HepG2 (cell line): Measurements from ENCODE around the gene MGAT4C. TPM values are rescaled to one million over a fixed set of nuclear protein-coding genes. Genes with fewer than 3 reads are reported as not detected.

Experiments
- ATAC-seq: fragments of 200-7000 bp; cut with Tn5 transposase; 3 replicates; pipeline ENCODE4 v1.9.1; 2020; ENCODE audit warnings: mild to moderate bottlenecking, moderate library complexity
- BruUV-seq: library from RNA; stranded (reverse); fragments of 400-500 nt; replicated peaks from 2 replicates; lab custom pipeline; 2021; lab: Mats Ljungman, UMichigan
- CTCF ChIA-PET: fragments of 300-600 bp; formaldehyde crosslinking; extraction: SDS; loops from one replicate; lab custom pipeline; 2021; ENCODE audit warnings: low total read pairs, inconsistent platforms, low intra/inter-chr PET ratio; lab: Yijun Ruan, JAX
- POLR2A ChIA-PET: fragments of 350-600 bp; sonication (Branson Sonifier 250); formaldehyde crosslinking; loops from one replicate; lab custom pipeline; 2020; ENCODE audit warnings: antibody characterized with exemption, inconsistent platforms; lab: Yijun Ruan, JAX
- DNase-seq: peaks from one replicate; pipeline ENCODE4 v3.0.0-alpha.2; 2015; ENCODE audit warnings: low spot score
- FAIRE-seq: peaks from 3 replicates; lab custom pipeline; 2011; peaks lifted over from hg19 to GRCh38; lab: Jason Lieb, UNC
- H2AFZ ChIP-seq: one replicate; pipeline ENCODE4 v1.6.1; 2011; ENCODE audit warnings: low read length, inconsistent platforms
- H3K27ac ChIP-seq: fragments of 300-600 bp; 3 replicates; pipeline ENCODE4 v1.8.0; 2011; ENCODE audit warnings: mixed run types, mild to moderate bottlenecking, mixed read lengths, low read length, inconsistent platforms; ENCODE audit not compliant: insufficient read depth; ENCODE audit errors: extremely low read length
- H3K27me3 ChIP-seq, 2 experiments: fragments of 200-600 bp in 1 of 2; 2 replicates in 1 of 2; 3 replicates in 1 of 2; pipeline versions ENCODE4 v1.6.0 to v1.8.0; 2011; ENCODE audit warnings: low read length in 2 of 2, mild to moderate bottlenecking in 2 of 2, moderate library complexity in 2 of 2, inconsistent platforms in 1 of 2; ENCODE audit not compliant: insufficient read depth in 2 of 2, control insufficient read depth in 1 of 2
- H3K36me3 ChIP-seq, 2 experiments: fragments of 200-600 bp in 1 of 2; replicated peaks in 1 of 2; 2 replicates in 1 of 2; 3 replicates in 1 of 2; pipeline versions ENCODE4 v1.5.1 to v1.8.0; 2011; ENCODE audit warnings: low read length in 2 of 2, inconsistent platforms in 1 of 2; ENCODE audit not compliant: insufficient read depth in 2 of 2, control insufficient read depth in 1 of 2
- H3K4me1 ChIP-seq: 2 replicates; pipeline ENCODE4 v1.5.1; 2012; ENCODE audit warnings: low read length, inconsistent platforms; ENCODE audit not compliant: insufficient read depth
- H3K4me2 ChIP-seq: 2 replicates; pipeline ENCODE4 v1.6.0; 2011; ENCODE audit warnings: low read depth, low read length, inconsistent platforms
- H3K4me3 ChIP-seq, 3 experiments: fragments of 200-600 bp in 1 of 3; sonication (generic), shearing (Covaris generic) in 1 of 3; replicated peaks in 1 of 3; 2 replicates each; pipeline ENCODE4 v1.5.1; 2011 to 2016; ENCODE audit warnings: low read length in 3 of 3, inconsistent platforms in 2 of 3, low read depth in 2 of 3, mild to moderate bottlenecking in 2 of 3, control low read depth in 1 of 3, mixed read lengths in 1 of 3; ENCODE audit not compliant: insufficient read depth in 1 of 3
- H3K79me2 ChIP-seq: one replicate; pipeline ENCODE4 v1.6.1; 2011; ENCODE audit warnings: low read length, inconsistent platforms; ENCODE audit not compliant: insufficient read depth
- H3K9ac ChIP-seq: 2 replicates; pipeline ENCODE4 v1.6.0; 2011; ENCODE audit warnings: mild to moderate bottlenecking, low read depth, low read length, inconsistent platforms; ENCODE audit not compliant: insufficient read depth
- H3K9me3 ChIP-seq: 2 replicates; pipeline ENCODE4 v1.5.1; 2012; ENCODE audit warnings: mild to moderate bottlenecking, low read length
- H4K20me1 ChIP-seq: 2 replicates; pipeline ENCODE4 v1.6.0; 2011; ENCODE audit warnings: inconsistent platforms, mild to moderate bottlenecking, low read length, moderate library complexity; ENCODE audit not compliant: insufficient read depth
- CREBL2 ChIP-seq: sonication (generic); formaldehyde crosslinking; IDR thresholded peaks from 2 replicates; pipeline ENCODE4 v1.8.1; 2023; ENCODE audit warnings: missing genetic modification reagents, mild to moderate bottlenecking, borderline replicate concordance
- E2F1 ChIP-seq: sonication (generic); formaldehyde crosslinking; IDR thresholded peaks from 2 replicates; pipeline ENCODE4 v1.5.0; 2020; ENCODE audit warnings: missing genetic modification reagents
- GRHL1 ChIP-seq: sonication (generic); formaldehyde crosslinking; conservative IDR thresholded peaks from 2 replicates; pipeline ENCODE4 v1.8.0; 2022; ENCODE audit warnings: missing genetic modification reagents
- HOXA5 ChIP-seq: sonication (generic); formaldehyde crosslinking; IDR thresholded peaks from 2 replicates; pipeline ENCODE4 v1.4.0; 2020; ENCODE audit warnings: missing genetic modification reagents
- MAX ChIP-seq: IDR thresholded peaks from 2 replicates; pipeline ENCODE4 v1.6.1; 2012; ENCODE audit warnings: inconsistent platforms
- MIXL1 ChIP-seq: IDR thresholded peaks from 2 replicates; pipeline ENCODE4 v1.6.1; 2016
- NPAS2 ChIP-seq: sonication (generic); formaldehyde crosslinking; IDR thresholded peaks from 2 replicates; pipeline ENCODE4 v1.8.0; 2022; ENCODE audit warnings: mild to moderate bottlenecking, missing genetic modification reagents, borderline replicate concordance
- PRPF4 ChIP-seq: fragments of 200-400 bp; formaldehyde crosslinking; IDR thresholded peaks from 2 replicates; pipeline ENCODE4 v1.6.1; 2016; ENCODE audit warnings: low read length, low read depth; ENCODE audit not compliant: poor library complexity, severe bottlenecking
- SATB2 ChIP-seq: sonication (generic); formaldehyde crosslinking; IDR thresholded peaks from 2 replicates; pipeline ENCODE4 v1.5.0; 2020; ENCODE audit warnings: missing genetic modification reagents
- TGIF2 ChIP-seq: IDR thresholded peaks from 2 replicates; pipeline ENCODE4 v1.6.1; 2016; ENCODE audit warnings: control low read depth, missing compliant biosample characterization
- TSC22D2 ChIP-seq: sonication (generic); formaldehyde crosslinking; IDR thresholded peaks from 2 replicates; pipeline ENCODE4 v1.5.1; 2020; ENCODE audit warnings: missing genetic modification reagents, mild to moderate bottlenecking, borderline replicate concordance
- ZBTB39 ChIP-seq: sonication (generic); formaldehyde crosslinking; IDR thresholded peaks from 2 replicates; pipeline ENCODE4 v1.5.0; 2020; ENCODE audit warnings: missing genetic modification reagents
- ZNF34 ChIP-seq: sonication (generic); formaldehyde crosslinking; IDR thresholded peaks from 2 replicates; pipeline ENCODE4 v1.4.0; 2020; ENCODE audit warnings: mild to moderate bottlenecking, missing genetic modification reagents, borderline replicate concordance
- ZNF382 ChIP-seq: sonication (generic); formaldehyde crosslinking; IDR thresholded peaks from 2 replicates; pipeline ENCODE4 v1.5.0; 2020; ENCODE audit warnings: missing genetic modification reagents, mild to moderate bottlenecking, borderline replicate concordance
- ZNF580 ChIP-seq: IDR thresholded peaks from 2 replicates; pipeline ENCODE4 v1.6.1; 2016; ENCODE audit warnings: low read depth, borderline replicate concordance
- ZNF629 ChIP-seq: sonication (generic); formaldehyde crosslinking; conservative IDR thresholded peaks from 2 replicates; pipeline ENCODE4 v1.5.0; 2020; ENCODE audit warnings: missing genetic modification reagents
- ZNF790 ChIP-seq: sonication (generic); formaldehyde crosslinking; IDR thresholded peaks from 2 replicates; pipeline ENCODE4 v1.8.0; 2022; ENCODE audit warnings: missing genetic modification reagents, mild to moderate bottlenecking, borderline replicate concordance
- ZZZ3 ChIP-seq: sonication (generic); formaldehyde crosslinking; IDR thresholded peaks from 2 replicates; pipeline ENCODE4 v1.4.0; 2020; ENCODE audit warnings: missing genetic modification reagents, mild to moderate bottlenecking, borderline replicate concordance
- WGBS: methylation state at CpG from one replicate; pipeline ENCODE4 v1.1.6; 2017; ENCODE audit warnings: low lambda C conversion rate; 5-methylcytosine and 5-hydroxymethylcytosine counted together
- in situ Hi-C: cut with HindIII; loops from 2 replicates; pipeline ENCODE4 v1.10.0; 2017; ENCODE audit warnings: low pct_unique_long_range_greater_than_20kb; ENCODE audit not compliant: extremely low pct_ligation_motif_present
- intact Hi-C: fragments of 100-400 bp; cut with micrococcal nuclease; formaldehyde crosslinking; loops from one replicate; pipeline ENCODE4 v1.10.0; 2022; ENCODE audit not compliant: unreplicated experiment
- polyA plus RNA-seq, 8 experiments: library from polyadenylated mRNA; depleted of rRNA in 3 of 8; stranded (reverse) in 7 of 8; unstranded in 1 of 8; fragments of >200 nt; fragmentation: Illumina TruSeq in 4 of 8; extraction: Trizol in 4 of 8; gene quantifications; 2 replicates each; pipeline versions ENCODE4 v1.2.1 to v1.2.3, GENCODE V29; 2011 to 2016; ENCODE audit warnings: low read depth in 4 of 8, missing spikeins in 1 of 8, mixed read lengths in 1 of 8; ENCODE audit not compliant: insufficient read depth in 1 of 8
- total RNA-seq, 5 experiments: library from RNA; depleted of rRNA; stranded (reverse); fragments of >200 nt; fragmentation: Illumina TruSeq; extraction: Trizol; gene quantifications; 2 replicates each; pipeline ENCODE4 v1.2.3, GENCODE V29; 2016; ENCODE audit warnings: low read depth in 1 of 5

The MGAT4C gene
- total and polyA plus RNA-seq, 2 of the 13 experiments (the other 11 are each of a cell fraction or from before 2014, with no cell fraction given) = not detected

- WGBS = 0% methylated on average over 3 of the region's 3 CpGs
- Histone ChIP-seq H2AFZ (no peak overlapping the region), H3K9ac (no peak overlapping the region), H3K4me2 (no peak overlapping the region), H3K36me3 (no peaks in the 10 kb centered on the region), H3K27ac (no peak overlapping the region), H3K4me3 (no peak overlapping the region), H3K4me1 (no peaks in the 10 kb centered on the region), H4K20me1 (no peaks in the 10 kb centered on the region), H3K9me3 (no peaks in the 10 kb centered on the region), H3K27me3 (no peaks in the 10 kb centered on the region), H3K79me2 (no peaks in the 10 kb centered on the region)
- ChIA-PET CTCF (no interaction called here), POLR2A (no interaction called here)
- in situ Hi-C loops (no loop called here), intact Hi-C loops (no loop called here)
- no peak for FAIRE-seq
- BruUV-seq = no TSS peak
- ATAC-seq = no peak
- TF ChIP-seq NPAS2 (CRISPR knock-in tag) (no peak), ZNF629 (CRISPR knock-in tag) (no peak), ZNF382 (CRISPR knock-in tag) (no peak), TSC22D2 (CRISPR knock-in tag) (no peak), ZNF580 (CRISPR knock-in tag) (no peak), MAX (no peak), E2F1 (CRISPR knock-in tag) (no peak), ZNF790 (no peak), TGIF2 (no peak), GRHL1 (CRISPR knock-in tag) (no peak), SATB2 (CRISPR knock-in tag) (no peak), ZBTB39 (CRISPR knock-in tag) (no peak), CREBL2 (CRISPR knock-in tag) (no peak), PRPF4 (no peak), ZNF34 (CRISPR knock-in tag) (no peak), HOXA5 (no peak), ZZZ3 (CRISPR knock-in tag) (no peak), MIXL1 (CRISPR knock-in tag) (no peak)
- DNase-seq = no peak
These were observed 164.5 kb downstream of the MGAT4C start for GRCh38 chr12:86091681-86092080.
